ENCODE results near the gene EPHB2.

GRCh38 chr1:22717037-22717760 is 6.6 kb downstream of the EPHB2 start:
- TF ChIP-seq CTCF (IDR thresholded peaks at IDR 0.05), result no peak
- TF ChIP-seq POLR2A (IDR thresholded peaks at IDR 0.05), result no peak
